Fibroblast of peridontal ligament (primary cell): Measurements from ENCODE around the gene SLC12A7.
"Not testable (repeated sequence)": the region's sequence is repeated elsewhere in the genome, so short reads cannot be mapped to it uniquely, and the experiment has no call there.

Experiments
- DNase-seq: peaks from one replicate; pipeline ENCODE4 v3.0.0-alpha.2; 2010; ENCODE audit errors: extremely low read depth

The SLC12A7 gene

DNA sequence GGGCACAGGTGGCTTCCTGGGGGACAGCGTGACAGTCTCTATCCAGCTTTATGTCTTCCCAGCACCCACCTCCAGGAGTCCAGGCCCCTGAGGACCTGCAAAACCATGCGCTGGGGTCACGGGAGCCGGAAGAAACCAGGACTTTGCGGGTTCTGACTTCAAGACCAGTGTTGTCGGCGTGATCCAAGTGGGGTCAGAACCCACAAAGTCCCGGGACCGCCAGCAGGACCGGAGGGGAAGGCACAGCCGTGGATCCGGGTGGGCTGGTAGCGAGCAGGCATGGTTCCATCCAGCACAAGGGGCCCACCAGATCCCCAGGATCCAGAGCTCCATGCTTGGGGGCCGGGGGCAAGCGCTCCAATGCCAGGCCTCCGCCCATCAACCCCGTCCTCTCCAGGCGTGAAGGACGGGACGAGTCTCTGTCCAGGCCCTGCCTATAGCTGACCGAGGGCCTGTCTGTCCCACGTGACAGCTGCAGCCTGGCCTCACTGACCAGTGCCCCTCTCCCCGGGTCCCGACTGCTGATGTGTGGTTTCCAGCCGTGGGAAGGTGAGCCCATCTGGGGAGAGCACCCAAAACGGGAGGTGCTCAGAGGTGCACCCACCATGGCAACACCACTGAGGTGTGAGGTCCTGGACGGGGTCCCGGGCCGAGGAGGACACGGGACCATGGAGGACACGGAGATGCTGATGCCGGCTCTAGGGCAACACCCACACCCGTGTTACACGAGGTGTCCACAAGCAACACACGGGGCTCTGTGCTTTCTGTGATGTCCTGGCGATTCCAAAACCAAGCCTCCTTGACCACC, 48.9 kb downstream of the SLC12A7 start:
- no peak for DNase-seq

DNA sequence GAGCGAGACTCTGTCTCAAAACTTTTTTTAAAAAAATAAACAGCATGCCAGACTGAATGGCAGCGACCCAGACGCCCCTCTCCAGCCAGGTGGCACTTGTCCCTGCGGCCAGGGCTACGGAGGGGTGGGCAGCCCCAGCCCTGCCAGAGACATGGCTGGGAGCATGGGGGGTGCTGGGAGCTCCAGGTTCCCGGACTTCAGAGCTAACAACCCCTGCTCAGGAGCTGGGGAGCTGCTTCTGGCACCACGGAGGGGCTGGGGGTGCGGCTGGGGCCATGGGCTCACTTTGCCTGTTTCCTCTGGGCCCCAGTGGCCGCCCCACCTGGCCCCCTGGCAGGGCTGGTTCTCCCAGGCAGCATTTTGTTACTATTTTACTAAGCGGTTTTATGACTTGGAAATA, 49.9 kb downstream of the SLC12A7 start:
- DNase-seq: no peak

DNA sequence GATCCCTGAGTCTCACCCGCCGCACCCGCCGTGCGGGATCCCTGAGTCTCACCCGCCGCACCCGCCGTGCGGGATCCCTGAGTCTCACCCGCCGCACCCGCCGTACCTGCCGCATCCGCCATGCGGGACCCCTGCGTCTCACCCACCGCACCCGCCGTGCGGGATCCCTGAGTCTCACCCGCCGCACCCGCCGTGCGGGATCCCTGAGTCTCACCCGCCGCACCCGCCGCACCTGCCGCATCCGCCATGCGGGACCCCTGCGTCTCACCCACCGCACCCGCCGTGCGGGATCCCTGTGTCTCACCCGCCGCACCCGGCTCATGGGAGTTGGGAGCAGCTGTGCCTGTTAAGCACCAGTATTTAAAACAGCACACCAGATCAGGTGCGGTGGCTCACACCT, 50.6 kb downstream of the SLC12A7 start:
- DNase-seq: not testable (repeated sequence)

DNA sequence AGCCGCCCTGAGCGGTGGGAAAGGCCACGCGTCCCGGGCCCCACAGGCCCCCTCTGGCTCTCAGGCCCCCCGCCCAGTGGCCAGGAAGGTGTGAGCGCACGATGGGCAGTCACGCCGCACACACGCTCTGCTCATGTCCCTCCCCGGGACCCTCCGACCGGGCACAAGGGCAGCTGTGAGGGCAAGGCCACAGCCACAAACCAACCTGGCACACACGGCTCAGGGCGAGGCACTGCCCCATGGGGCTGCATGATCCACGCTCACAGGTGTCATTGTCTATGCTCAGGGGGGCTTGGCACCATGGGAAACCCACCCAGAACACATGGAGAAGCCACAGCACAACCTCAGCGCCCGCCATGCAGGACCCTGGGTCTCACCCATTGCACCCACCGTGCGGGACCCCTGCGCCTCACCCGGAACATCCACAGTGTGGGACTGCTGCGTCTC, 51.3 kb downstream of the SLC12A7 start:
- no peak for DNase-seq

DNA sequence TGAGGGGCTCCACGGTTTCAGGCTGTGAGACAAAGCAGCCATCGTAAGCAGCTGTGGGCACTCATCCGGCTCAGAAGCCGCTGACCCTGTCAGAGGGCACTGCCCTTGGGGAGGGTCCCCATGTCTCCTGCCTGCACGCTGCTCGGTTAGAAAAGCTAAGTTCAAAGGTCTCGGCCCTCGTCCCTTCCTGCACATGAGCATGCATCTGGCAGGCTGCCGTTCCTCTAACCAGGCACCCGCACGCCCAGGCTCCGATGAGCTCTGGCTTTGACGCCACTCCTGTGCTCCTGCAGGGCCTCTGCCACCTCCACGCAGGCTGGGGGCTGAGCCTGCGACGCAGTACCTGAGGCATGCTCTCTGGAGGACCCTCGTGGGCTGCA, 52.0 kb downstream of the SLC12A7 start:
- no peak for DNase-seq

DNA sequence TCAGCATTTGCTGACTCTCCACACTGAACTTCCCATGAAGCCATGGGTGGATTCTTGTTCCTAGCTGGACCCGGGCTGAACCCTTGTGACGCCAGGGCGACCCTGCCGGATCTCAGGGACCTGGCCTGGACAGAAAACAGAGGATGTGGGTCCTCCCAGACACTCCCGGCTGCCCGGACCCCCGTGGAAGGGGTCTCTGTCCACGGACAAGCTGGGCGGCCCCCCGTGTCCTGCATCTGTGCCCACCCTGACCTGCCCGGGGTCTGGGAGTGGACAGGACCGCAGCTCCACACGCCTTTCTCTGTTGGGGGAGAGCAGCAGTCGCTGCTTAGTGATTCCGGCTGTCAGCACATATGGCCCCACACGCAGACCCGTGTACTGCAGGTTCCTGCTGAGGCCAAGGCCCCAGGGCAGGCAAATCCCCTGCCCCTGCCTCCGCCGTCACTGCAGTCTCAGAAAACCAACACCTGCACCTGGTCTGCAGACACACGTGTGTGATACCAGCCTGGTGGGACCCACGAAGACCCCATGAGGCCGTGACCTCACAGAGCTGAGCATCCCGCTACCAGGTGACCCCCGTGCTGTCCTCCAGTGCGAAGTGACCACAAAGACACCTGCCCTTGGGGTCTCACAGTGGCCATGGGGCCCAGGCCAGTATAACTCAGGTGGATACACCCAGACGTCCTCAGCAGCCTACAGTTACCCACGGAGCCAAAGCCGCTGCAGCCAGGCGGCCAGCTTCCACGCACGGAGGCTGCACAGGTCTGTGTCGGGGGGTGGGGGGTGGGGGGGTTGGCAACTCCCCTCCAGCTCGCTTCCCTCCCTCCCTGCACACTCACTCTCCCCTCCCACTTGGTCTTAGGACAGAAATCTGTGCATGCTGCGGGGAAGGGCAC, 52.6 kb downstream of the SLC12A7 start:
- no peak for DNase-seq

DNA sequence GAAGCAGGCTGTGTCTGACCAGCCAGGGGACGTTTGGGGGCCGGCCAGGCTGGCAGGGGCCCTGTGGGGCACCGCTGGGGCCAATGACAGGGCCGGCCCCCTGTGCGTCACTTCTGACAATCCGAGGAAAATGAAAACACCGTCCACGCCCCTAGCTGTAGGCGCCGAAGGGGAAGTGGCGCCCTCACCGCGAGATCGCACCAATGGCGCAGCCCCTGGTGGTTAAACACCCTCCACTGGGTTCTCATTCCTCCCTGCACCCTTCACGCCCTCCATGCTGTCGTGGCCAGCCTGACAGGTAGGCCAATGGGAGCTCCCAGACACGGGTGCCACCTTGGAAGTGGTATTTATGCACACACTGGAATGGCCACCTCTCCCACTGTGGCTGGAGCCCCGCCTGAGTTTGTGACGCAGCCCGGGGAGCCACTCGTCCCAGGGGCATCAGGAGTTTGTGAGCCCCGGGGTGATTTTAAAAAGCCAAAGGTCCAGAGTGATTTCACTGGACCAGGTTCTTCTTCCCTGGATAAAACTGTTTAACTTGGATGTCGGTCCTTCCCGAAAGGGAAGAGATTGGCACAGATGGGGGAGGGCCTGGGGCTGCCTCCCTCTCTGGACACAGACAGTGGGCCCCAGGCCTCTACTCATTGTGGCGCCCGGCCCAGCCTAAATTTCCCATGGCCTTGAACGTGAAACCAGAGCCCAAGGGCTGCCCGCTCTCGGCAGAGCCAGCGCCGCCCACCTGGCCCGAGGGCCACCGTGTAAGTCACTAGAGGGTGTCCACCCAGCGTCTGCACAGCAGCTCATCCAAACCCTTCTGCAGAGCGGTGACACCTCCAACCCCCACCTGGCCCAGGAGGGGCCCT, 53.5 kb downstream of the SLC12A7 start:
- DNase-seq: no peak

DNA sequence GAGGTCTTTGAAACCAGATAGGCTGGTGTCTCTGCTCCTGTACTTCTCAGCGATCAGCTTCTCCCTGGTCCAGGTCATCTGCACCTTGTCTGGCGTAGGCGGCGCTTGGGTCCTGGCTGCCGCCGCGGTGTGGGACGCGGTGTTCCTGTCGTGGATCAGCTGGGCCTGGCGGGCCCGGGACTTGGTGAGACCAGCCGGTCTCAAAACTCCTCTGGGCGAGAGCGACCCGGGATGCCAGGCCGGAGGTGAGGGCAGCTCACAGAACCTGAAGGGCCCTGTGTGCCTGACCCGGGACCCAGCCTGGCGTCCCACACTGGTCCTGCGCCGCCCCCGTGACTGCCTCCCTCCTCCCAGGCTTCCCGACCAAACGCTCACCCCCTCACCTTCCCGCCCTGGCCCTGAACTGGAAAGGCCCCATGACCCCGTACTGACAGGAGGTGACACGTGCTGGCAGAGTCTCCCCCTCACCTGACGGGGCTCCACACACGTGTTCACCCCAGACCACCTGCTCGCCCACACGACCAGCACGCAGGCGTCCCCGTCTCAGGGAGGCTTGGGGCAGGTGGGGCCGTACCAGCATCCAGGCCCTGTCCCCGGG, 54.3 kb downstream of the SLC12A7 start:
- DNase-seq: no peak

DNA sequence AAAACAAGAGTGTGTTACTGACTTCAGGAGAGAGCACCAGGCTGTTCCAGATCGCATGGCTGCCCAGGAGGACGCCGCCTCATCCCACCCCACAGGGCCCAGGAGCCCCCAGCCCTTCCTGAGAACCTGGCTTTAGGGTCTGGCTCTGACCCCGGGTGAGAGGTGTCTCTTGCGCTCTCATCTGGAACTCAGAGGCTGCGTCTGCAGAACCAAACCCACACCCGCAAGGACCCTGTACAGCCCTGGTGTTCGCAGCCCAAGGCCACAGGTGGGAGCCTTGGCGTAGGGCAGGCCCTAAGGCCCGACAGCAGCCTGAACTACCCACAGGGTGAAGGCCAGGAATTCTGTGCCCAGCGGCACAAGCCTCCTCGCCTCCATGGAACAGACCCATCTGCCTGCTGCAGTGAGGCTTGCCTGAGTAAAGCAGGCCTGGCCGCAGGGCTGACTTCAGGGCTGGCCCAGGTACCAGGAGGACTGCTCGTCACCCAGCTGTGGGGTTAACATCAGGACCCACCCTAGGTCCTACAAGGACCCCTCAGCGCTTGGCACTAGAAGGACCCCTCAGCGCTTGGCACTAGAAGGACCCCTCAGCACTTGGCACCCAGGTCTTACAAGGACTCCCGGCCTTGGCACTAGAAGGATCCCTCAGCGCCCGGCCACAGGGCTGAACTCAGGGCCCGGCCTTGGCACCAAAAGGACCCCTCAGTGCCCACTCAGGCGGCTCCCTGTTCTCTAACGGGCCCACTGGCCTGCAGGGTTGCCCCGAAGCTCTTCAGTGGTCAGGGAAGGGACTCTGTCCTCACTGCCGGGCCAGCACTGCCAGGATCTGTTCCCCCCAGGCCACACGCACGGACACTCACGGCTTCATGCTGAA, 55.0 kb downstream of the SLC12A7 start:
- DNase-seq: no peak

DNA sequence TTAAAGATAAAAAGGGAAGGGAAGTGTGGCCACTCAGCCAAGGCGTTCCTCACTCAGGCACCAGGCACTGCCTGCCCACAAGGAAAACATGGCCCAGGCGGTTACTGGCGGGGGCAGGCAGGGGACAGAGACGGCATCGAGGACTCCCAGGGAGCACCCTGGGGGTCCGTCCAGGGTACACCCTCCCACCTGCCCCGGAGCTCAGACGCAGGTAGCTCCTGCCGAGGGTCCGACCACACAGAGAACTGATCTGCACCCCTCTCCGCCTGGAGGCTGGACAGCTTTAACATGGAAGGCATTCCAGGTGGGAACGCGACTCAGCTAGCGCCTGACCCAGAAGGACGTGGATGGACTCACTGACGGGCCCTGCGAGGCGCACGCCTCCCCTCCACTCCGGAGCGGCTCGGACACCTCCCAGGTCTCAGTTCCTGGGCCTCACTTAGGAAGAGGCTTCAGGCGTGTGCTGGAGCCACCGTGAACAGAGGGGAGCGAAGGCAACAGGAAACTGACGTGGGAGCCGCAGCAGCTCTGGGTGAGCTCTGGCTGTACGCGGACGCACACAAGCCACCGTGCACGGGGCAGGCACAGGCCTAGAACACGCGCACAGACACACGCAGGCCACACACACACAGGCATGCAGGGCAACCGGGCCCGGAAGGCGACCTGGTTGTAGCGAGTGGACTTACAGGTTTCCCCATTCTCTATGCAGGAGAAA, 55.8 kb downstream of the SLC12A7 start:
- DNase-seq: no peak

DNA sequence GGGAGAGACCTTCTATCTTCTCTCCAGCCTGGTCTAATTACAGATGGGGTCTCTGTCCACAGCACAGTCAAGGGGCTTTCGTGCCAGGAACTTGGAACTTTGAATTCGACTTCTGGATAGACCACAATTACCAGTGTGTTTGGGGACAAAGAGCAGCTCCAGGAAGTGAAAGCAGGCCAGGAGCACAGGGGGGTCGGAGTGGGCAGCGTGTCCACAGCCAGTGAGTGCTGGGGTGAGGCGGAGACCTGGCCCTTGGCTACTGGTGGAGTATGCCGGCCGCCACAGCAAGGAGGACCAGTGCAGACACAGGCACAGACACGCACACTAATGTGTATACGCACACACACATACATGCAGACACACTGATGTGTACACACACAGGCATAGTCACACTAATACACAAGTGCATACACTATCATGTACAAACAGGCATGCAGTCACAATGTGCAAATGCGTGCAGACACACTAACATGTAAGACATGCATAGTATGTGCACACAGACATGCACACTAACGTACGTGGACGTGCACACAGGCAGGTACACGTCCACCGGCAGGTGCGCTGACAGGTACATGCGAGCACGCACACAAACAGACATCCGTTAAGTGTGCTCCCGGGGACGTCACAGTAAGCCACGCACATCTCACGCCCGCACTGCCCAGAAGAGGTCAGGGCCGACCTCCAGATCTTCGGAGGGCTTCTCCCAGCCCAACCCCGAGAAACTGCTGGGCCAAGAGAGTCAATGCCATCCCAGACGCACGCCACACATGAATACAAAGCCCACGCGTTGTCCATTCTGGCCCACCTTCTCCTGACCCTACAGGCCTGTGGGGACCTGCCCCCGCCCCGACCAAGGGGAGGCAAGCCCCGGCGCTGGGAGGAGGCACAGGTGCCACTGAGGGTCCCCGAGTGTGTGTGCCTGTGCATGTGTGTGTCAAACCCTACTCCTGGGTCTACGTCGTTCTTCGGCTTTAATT, 56.8 kb downstream of the SLC12A7 start:
- DNase-seq: no peak

DNA sequence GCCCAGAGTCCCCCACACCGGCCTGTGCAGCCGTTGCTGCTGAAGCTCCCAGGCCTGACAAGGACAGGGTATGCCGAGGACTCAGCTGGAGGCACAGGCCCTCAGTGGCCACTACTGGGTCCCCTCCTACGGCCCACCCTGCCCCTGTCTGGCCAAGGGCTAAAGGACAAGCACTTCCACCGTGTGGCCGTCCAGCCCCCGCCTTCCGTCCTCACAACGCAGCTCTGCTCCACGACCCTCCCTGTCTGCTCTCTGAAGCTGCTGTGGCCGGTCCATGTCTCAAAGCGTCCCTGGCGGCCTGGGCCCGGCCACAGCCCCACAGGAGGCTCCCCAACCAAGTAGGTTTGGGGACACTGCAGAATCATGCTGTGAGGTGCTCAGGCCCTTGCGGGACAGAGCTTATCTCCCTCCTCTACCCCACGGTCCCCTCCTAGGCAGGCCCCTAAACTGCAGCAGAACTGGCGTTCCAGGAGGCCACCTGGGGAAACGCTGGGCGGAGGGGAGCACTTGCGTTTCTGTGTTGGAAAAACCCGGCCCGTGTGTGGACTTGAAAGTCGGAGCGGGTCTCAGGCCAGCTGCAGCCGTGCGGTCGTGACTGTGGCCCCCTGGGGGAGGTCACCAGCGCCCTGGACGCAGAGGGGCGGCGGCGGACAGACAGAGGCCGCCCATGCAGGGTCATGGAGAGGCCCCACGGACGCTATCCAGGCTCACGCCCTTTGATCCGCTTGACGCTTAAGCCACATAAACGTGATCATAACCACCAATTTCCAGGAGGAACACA, 57.7 kb downstream of the SLC12A7 start:
- DNase-seq: no peak

DNA sequence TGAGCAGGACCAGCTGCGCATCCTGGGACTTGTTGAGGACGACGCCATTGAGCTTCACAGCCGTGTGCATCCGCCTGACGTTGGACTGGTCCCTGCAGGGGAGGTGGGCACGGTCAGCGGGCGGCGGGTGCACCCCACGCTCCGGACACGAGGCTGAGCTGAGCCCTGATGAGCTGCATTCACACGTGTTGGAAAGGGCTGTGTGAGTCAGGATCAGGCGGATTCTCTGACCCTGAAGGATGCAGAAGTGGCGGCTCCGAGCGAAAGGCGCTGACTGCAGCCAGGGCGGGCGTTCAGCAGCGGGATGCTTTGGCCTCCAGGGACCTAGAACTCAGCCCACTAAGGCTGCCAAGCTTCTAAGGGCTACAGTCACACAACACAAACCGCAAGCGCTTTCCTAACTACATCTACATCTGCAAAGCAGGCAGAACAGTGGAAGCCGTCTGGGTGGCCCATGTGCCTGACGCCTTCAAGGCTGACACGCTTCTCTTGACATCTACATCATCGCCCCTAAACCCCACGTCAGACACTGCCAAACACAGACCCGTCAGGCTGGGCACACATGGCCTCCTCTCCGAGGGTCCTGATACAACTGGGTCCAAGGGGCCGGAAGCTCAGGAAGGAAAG, 58.4 kb downstream of the SLC12A7 start:
- no peak for DNase-seq

DNA sequence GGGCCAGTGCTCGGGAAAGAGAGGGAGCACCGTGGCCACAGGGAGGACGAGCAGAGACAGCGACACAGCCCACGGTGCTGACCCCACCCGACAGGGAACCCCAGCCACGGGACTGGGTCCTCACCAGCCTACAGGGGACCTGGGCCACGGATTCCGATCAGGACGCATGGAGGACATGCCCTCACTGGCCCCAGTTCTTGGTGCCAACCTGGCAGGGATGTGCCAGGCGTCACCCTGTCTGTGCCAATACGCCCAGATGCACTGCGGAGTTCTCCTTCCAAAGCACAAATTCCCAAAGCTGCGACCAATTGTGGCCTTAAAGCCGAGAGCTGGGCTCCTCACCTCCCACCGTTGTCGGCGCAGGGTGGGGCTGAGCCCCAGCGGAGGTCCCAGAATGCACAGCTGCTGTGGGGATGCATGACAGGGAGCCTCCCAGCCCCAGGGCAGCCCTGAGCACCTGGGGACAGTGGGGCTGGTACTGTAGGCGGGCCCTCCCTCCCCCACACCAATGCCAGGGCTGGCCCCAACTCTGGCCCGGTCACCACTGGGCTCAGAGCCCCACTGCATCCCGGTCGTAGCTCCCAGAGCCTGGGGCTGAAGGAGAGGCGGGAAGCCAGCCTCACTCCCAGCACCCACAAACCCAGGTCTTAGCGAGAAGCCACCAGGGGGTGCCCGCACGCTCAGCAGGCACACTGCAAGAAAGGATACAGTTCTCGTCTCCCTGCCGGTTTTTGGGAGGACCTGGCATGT, 59.0 kb downstream of the SLC12A7 start:
- no peak for DNase-seq

DNA sequence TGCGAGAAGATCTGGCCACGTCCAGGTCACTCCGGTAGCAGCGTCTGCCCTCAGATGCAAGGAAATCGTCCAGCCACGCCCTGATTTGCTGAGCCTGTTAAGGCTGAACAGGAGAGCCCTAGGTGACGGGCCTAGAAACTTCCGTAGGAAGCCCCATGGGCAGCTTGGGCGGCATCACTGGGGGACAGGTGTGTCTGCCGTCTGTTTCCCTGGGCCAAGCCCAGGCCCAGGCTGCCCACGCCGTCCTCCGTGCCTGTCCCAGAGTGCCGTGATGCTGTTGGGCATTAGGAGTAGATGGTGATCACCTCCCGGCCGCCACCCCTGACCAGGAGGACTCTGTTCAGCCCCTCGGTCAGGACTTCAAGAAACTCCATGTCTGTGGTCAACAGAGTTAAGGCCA, 59.8 kb downstream of the SLC12A7 start:
- DNase-seq: no peak

DNA sequence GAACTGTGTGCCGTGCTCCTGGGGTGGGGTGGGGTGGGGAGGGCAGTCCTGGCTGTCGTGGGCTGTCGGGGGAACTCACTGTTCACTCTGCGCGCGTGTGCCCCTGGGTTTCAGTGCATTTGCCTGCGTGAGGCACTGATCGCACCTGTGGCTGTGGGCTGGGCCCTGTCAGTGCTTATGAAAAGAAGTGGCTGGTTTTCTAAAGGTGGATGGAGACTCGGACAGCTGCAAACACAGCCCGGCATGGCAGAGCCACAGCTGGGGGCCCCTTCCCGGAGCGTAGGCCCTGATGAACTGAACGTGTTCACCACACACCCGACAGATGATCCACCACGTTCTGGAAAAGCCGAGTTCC, 60.5 kb downstream of the SLC12A7 start:
- DNase-seq: no peak
